Eye (tissue), 1 donor: Measurements from ENCODE around the gene CAMTA1.

ENCODE experiments used
- DNase-seq: peaks from one replicate; pipeline ENCODE4 v3.0.0-alpha.2; 2015

Gene CAMTA1

GRCh38 chr1:7248549-7249199 is 463.4 kb downstream of the CAMTA1 start:
- DNase-seq = no peak

GRCh38 chr1:7249516-7249915 is 464.3 kb downstream of the CAMTA1 start:
- DNase-seq = no peak

GRCh38 chr1:7250176-7250575 is 464.9 kb downstream of the CAMTA1 start:
- no peak for DNase-seq

GRCh38 chr1:7250597-7251453 is 465.6 kb downstream of the CAMTA1 start:
- no peak for DNase-seq

- DNase-seq = no peak
Measured at GRCh38 chr1:7251454-7251800, 466.2 kb downstream of the CAMTA1 start.

GRCh38 chr1:7252411-7253117 is 467.3 kb downstream of the CAMTA1 start:
- peak; percentile 57 for DNase-seq

- DNase-seq = no peak
Measured at GRCh38 chr1:7253118-7253480, 467.8 kb downstream of the CAMTA1 start.

GRCh38 chr1:7253988-7254587 is 468.8 kb downstream of the CAMTA1 start:
- DNase-seq = no peak

GRCh38 chr1:7255303-7256058 is 470.2 kb downstream of the CAMTA1 start:
- no peak for DNase-seq

- no peak for DNase-seq
Measured at GRCh38 chr1:7256526-7256925, 471.3 kb downstream of the CAMTA1 start.

GRCh38 chr1:7257225-7257624 is 472.0 kb downstream of the CAMTA1 start:
- peak; percentile 83 for DNase-seq

GRCh38 chr1:7258589-7259135 is 473.4 kb downstream of the CAMTA1 start:
- no peak for DNase-seq

GRCh38 chr1:7259955-7260354 is 474.7 kb downstream of the CAMTA1 start:
- no peak for DNase-seq

- no peak for DNase-seq
Measured at GRCh38 chr1:7261490-7261889, 476.2 kb downstream of the CAMTA1 start.

GRCh38 chr1:7262611-7263010 is 477.4 kb downstream of the CAMTA1 start:
- no peak for DNase-seq

GRCh38 chr1:7263021-7263960 is 478.0 kb downstream of the CAMTA1 start:
- DNase-seq = no peak

- DNase-seq = no peak
Measured at GRCh38 chr1:7264101-7264500, 478.8 kb downstream of the CAMTA1 start.

GRCh38 chr1:7265771-7266371 is 480.6 kb downstream of the CAMTA1 start:
- DNase-seq = no peak

- DNase-seq = no peak
Measured at GRCh38 chr1:7266561-7266960, 481.3 kb downstream of the CAMTA1 start.

- DNase-seq = no peak
Measured at GRCh38 chr1:7267493-7267892, 482.2 kb downstream of the CAMTA1 start.

- no peak for DNase-seq
Measured at GRCh38 chr1:7268983-7269382, 483.7 kb downstream of the CAMTA1 start.
